Measurements from ENCODE around the gene CATSPERE.

The CATSPERE gene

DNA sequence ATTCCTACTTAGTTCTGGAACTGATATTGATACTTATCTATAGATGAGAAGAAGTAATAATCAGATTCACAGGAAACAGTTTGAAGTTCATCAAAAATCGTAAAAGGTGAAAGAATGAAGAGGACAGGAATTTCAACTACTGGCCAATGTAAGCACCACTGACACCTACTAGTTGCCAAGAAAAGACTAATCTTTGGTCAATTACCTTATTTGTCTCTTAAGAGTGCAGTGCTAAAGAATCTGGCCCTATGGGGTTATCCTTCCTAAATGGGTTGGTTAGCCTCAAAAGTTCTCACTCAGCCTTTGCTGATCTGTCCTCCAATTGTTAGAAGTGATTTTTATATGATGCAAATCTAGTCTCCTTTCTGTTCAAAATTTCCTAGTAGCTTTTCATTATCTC is 38.9 kb upstream of the CATSPERE start:
- no peak for ATAC-seq

DNA sequence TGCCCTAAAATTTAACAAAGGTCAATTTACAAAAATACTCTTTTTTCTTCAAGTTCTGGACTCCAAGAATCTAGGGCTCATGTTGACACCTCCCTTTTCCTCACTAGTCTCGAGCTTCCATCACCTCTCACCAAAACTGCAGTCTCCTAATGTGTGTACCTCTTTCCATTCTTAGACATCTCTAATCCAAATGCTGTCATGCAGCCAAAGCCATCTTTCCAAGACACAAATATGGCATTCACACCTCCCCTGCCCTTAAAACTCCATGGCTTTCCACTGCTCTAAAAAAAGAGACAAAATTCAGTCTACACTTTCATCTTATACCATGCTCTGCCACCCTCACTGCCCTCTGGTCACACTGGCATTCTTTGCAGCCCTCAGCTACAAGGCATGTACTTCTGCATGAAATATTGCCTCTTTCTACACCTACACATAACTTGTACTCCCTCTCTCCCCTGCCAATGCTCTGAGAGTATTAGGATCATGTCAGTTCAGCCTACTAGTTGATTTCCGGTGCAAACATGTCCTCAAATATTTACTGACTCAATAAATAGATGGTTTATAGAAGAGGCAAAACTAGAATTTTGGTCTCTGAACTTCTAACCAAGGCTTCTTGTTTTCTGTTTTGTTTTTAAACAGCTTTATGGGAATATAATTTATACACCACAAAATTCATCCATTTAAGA is 36.3 kb upstream of the CATSPERE start:
- TF ChIP-seq ISL1 (CRISPR knock-in tag; IDR thresholded peaks at IDR 0.05): no peak
- TF ChIP-seq ZNF70 (CRISPR knock-in tag; IDR thresholded peaks at IDR 0.05): no peak
- no peak for ATAC-seq

More for the DNA sequence above, 38.9 kb upstream of the CATSPERE start:
- TF ChIP-seq ZFP30 (CRISPR knock-in tag; IDR thresholded peaks at IDR 0.05) (no peak), RARB (CRISPR knock-in tag; IDR thresholded peaks at IDR 0.05) (no peak), GLIS3 (CRISPR knock-in tag; IDR thresholded peaks at IDR 0.05) (no peak), CSDC2 (CRISPR knock-in tag; IDR thresholded peaks at IDR 0.05) (no peak), ISL1 (CRISPR knock-in tag; IDR thresholded peaks at IDR 0.05) (no peak), ZNF565 (CRISPR knock-in tag; conservative IDR thresholded peaks at IDR 0.05; ENCODE audit: low read depth) (no peak)
- TF ChIP-seq, protein P1, sequence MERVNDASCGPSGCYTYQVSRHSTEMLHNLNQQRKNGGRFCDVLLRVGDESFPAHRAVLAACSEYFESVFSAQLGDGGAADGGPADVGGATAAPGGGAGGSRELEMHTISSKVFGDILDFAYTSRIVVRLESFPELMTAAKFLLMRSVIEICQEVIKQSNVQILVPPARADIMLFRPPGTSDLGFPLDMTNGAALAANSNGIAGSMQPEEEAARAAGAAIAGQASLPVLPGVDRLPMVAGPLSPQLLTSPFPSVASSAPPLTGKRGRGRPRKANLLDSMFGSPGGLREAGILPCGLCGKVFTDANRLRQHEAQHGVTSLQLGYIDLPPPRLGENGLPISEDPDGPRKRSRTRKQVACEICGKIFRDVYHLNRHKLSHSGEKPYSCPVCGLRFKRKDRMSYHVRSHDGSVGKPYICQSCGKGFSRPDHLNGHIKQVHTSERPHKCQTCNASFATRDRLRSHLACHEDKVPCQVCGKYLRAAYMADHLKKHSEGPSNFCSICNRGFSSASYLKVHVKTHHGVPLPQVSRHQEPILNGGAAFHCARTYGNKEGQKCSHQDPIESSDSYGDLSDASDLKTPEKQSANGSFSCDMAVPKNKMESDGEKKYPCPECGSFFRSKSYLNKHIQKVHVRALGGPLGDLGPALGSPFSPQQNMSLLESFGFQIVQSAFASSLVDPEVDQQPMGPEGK (CRISPR knock-in tag; IDR thresholded peaks at IDR 0.05; ENCODE audit: borderline replicate concordance): no peak

DNA sequence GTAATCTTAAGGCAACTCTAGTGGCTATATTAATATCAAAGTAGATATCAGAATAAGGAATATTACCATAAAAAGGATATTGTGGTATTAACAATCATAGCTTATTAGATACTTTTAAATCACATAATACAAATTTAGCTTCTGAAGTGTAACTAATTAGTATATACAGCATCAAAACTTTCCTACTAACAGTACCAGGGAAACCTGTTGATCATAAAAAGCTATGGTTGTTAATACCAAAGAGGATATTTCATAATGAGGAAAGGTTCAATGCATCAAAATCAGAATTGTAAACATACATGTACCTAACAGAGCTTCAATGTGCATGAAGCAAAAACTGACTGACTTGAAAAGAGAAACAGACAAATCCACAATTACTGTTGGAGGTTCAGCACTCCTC is 33.4 kb upstream of the CATSPERE start:
- TF ChIP-seq ESRRG (CRISPR knock-in tag; IDR thresholded peaks at IDR 0.05): no peak
- no peak for TF ChIP-seq PPARA (CRISPR knock-in tag; IDR thresholded peaks at IDR 0.05; ENCODE audit: borderline replicate concordance)
- TF ChIP-seq RARB (CRISPR knock-in tag; IDR thresholded peaks at IDR 0.05): no peak
- TF ChIP-seq ZNF70 (CRISPR knock-in tag; IDR thresholded peaks at IDR 0.05): no peak
- no peak for TF ChIP-seq SNAI2 (CRISPR knock-in tag; IDR thresholded peaks at IDR 0.05)
- TF ChIP-seq ZC3H10 (CRISPR knock-in tag; IDR thresholded peaks at IDR 0.05): no peak
- TF ChIP-seq, protein P2, sequence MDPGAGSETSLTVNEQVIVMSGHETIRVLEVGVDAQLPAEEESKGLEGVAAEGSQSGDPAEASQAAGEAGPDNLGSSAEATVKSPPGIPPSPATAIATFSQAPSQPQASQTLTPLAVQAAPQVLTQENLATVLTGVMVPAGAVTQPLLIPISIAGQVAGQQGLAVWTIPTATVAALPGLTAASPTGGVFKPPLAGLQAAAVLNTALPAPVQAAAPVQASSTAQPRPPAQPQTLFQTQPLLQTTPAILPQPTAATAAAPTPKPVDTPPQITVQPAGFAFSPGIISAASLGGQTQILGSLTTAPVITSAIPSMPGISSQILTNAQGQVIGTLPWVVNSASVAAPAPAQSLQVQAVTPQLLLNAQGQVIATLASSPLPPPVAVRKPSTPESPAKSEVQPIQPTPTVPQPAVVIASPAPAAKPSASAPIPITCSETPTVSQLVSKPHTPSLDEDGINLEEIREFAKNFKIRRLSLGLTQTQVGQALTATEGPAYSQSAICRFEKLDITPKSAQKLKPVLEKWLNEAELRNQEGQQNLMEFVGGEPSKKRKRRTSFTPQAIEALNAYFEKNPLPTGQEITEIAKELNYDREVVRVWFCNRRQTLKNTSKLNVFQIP (CRISPR knock-in tag; IDR thresholded peaks at IDR 0.05; ENCODE audit: borderline replicate concordance, low read depth): no peak
- no peak for TF ChIP-seq TCF4 (CRISPR knock-in tag; IDR thresholded peaks at IDR 0.05; ENCODE audit: borderline replicate concordance)
- no peak for TF ChIP-seq ISL1 (CRISPR knock-in tag; IDR thresholded peaks at IDR 0.05)
- no peak for TF ChIP-seq GLIS3 (CRISPR knock-in tag; IDR thresholded peaks at IDR 0.05)
- no peak for TF ChIP-seq TOX (CRISPR knock-in tag; IDR thresholded peaks at IDR 0.05; ENCODE audit: borderline replicate concordance)
- no peak for TF ChIP-seq BACH2 (CRISPR knock-in tag; IDR thresholded peaks at IDR 0.05; ENCODE audit: borderline replicate concordance)
- no peak for TF ChIP-seq CSDC2 (CRISPR knock-in tag; IDR thresholded peaks at IDR 0.05)
- TF ChIP-seq ZNF565 (CRISPR knock-in tag; conservative IDR thresholded peaks at IDR 0.05; ENCODE audit: low read depth): no peak
- TF ChIP-seq, protein P3, sequence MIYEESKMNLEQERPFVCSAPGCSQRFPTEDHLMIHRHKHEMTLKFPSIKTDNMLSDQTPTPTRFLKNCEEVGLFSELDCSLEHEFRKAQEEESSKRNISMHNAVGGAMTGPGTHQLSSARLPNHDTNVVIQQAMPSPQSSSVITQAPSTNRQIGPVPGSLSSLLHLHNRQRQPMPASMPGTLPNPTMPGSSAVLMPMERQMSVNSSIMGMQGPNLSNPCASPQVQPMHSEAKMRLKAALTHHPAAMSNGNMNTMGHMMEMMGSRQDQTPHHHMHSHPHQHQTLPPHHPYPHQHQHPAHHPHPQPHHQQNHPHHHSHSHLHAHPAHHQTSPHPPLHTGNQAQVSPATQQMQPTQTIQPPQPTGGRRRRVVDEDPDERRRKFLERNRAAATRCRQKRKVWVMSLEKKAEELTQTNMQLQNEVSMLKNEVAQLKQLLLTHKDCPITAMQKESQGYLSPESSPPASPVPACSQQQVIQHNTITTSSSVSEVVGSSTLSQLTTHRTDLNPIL (CRISPR knock-in tag; IDR thresholded peaks at IDR 0.05; ENCODE audit: low read depth): no peak
- no peak for TF ChIP-seq OSR1 (CRISPR knock-in tag; IDR thresholded peaks at IDR 0.05)

DNA sequence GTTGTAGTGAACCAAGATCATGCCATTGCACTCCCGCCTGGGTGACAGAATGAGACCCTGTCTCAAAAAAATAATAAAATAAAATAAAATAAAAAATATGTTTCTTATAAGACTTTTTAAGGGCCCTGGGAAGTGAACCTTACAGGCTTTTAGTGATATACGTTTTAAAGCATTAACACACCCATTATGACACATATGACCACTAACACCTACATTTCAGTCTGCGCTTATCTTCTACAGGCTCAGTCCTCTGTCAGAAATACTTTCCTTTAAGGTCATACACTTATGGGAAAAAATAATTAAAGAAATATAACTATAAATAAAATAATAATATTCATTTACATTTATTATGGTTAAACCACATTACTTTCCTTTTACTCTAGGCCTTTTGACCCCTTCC is 31.3 kb upstream of the CATSPERE start:
- no peak for ATAC-seq
- TF ChIP-seq, protein P2 (CRISPR knock-in tag; IDR thresholded peaks at IDR 0.05; ENCODE audit: borderline replicate concordance, low read depth): no peak
- TF ChIP-seq ESRRG (CRISPR knock-in tag; IDR thresholded peaks at IDR 0.05) (no peak), OSR1 (CRISPR knock-in tag; IDR thresholded peaks at IDR 0.05) (no peak), RARB (CRISPR knock-in tag; IDR thresholded peaks at IDR 0.05) (no peak), ZFP3 (CRISPR knock-in tag; IDR thresholded peaks at IDR 0.05) (no peak), SNAI2 (CRISPR knock-in tag; IDR thresholded peaks at IDR 0.05) (no peak)
- TF ChIP-seq, protein P4, sequence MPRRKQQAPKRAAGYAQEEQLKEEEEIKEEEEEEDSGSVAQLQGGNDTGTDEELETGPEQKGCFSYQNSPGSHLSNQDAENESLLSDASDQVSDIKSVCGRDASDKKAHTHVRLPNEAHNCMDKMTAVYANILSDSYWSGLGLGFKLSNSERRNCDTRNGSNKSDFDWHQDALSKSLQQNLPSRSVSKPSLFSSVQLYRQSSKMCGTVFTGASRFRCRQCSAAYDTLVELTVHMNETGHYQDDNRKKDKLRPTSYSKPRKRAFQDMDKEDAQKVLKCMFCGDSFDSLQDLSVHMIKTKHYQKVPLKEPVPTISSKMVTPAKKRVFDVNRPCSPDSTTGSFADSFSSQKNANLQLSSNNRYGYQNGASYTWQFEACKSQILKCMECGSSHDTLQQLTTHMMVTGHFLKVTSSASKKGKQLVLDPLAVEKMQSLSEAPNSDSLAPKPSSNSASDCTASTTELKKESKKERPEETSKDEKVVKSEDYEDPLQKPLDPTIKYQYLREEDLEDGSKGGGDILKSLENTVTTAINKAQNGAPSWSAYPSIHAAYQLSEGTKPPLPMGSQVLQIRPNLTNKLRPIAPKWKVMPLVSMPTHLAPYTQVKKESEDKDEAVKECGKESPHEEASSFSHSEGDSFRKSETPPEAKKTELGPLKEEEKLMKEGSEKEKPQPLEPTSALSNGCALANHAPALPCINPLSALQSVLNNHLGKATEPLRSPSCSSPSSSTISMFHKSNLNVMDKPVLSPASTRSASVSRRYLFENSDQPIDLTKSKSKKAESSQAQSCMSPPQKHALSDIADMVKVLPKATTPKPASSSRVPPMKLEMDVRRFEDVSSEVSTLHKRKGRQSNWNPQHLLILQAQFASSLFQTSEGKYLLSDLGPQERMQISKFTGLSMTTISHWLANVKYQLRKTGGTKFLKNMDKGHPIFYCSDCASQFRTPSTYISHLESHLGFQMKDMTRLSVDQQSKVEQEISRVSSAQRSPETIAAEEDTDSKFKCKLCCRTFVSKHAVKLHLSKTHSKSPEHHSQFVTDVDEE (CRISPR knock-in tag; IDR thresholded peaks at IDR 0.05): no peak

More for the DNA sequence above, 33.4 kb upstream of the CATSPERE start:
- no peak for ATAC-seq

All from SK-N-SH treated with all-trans-retinoic acid at 6 μM for 48 hours (cell line).